Measurements from ENCODE around the gene IKBIP.
"Not testable (repeated sequence)": the region's sequence is repeated elsewhere in the genome, so short reads cannot be mapped to it uniquely, and the experiment has no call there.

Gene IKBIP

DNA sequence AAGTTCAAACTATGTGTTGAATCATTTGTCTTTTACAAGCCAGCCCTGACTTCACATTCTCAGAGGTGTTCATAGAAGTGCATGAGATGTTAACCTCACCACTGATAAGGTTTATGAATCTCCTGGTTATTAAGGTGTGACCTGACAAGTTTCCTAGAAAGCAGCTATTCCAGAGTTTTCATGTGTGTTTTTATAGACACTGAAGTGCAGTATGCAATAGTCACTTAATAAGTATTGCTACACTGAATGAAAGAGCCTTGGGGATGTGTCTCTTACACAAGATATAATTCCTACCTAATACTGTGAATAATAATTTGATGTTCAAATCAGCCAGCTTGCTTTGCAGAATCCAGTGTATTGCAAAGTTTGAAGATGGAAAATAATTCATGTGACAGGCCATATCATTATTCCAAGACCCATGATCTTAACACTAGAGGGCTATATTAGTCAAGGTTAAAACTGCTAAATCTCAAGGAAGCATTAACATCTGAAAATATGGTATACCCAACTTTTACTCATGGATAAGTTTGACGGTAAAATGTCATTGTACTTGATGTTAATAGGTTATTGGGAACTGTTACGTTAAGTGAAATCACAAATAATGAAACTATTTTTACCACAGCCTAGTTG is 38.1 kb downstream of the IKBIP start:
- TF ChIP-seq, protein P1, sequence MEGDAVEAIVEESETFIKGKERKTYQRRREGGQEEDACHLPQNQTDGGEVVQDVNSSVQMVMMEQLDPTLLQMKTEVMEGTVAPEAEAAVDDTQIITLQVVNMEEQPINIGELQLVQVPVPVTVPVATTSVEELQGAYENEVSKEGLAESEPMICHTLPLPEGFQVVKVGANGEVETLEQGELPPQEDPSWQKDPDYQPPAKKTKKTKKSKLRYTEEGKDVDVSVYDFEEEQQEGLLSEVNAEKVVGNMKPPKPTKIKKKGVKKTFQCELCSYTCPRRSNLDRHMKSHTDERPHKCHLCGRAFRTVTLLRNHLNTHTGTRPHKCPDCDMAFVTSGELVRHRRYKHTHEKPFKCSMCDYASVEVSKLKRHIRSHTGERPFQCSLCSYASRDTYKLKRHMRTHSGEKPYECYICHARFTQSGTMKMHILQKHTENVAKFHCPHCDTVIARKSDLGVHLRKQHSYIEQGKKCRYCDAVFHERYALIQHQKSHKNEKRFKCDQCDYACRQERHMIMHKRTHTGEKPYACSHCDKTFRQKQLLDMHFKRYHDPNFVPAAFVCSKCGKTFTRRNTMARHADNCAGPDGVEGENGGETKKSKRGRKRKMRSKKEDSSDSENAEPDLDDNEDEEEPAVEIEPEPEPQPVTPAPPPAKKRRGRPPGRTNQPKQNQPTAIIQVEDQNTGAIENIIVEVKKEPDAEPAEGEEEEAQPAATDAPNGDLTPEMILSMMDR (conservative IDR thresholded peaks at IDR 0.05; ENCODE audit: control insufficient read depth, insufficient read depth, low read depth, low read length): peak; percentile 3
- H3K4me3 ChIP-seq (ENCODE audit: control insufficient read depth, low read depth, low read length): no peak overlapping the region
- DNase-seq (ENCODE audit: low read depth): peak; percentile 12

GRCh38 chr12:98601924-98602323 is 42.7 kb downstream of the IKBIP start:
- no peak overlapping the region for H3K4me3 ChIP-seq (ENCODE audit: control insufficient read depth, low read depth, low read length)
- TF ChIP-seq, protein P1 (conservative IDR thresholded peaks at IDR 0.05; ENCODE audit: control insufficient read depth, insufficient read depth, low read depth, low read length): no peak
- DNase-seq (ENCODE audit: low read depth): no peak

DNA sequence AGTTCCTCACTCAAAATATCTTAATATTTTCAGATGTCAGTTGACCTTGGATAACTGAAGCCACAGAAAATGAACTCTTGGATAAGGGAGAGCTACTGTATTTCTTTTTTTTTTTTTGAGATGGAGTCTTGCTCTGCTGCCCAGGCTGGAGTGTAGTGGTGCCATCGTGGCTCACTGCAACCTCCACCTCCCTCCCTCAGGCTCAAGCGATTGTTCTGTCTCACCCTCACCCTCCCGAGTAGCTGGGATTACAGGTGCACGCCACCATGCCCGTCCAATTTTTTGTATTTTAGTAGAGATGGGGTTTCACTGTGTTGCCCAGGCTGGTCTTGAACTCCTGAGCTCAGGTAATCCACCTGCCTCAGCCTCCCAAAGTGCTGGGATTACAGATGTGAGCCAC is 47.3 kb downstream of the IKBIP start:
- H3K4me3 ChIP-seq (ENCODE audit: control insufficient read depth, low read depth, low read length); DNase-seq (ENCODE audit: low read depth): not testable (repeated sequence)

DNA sequence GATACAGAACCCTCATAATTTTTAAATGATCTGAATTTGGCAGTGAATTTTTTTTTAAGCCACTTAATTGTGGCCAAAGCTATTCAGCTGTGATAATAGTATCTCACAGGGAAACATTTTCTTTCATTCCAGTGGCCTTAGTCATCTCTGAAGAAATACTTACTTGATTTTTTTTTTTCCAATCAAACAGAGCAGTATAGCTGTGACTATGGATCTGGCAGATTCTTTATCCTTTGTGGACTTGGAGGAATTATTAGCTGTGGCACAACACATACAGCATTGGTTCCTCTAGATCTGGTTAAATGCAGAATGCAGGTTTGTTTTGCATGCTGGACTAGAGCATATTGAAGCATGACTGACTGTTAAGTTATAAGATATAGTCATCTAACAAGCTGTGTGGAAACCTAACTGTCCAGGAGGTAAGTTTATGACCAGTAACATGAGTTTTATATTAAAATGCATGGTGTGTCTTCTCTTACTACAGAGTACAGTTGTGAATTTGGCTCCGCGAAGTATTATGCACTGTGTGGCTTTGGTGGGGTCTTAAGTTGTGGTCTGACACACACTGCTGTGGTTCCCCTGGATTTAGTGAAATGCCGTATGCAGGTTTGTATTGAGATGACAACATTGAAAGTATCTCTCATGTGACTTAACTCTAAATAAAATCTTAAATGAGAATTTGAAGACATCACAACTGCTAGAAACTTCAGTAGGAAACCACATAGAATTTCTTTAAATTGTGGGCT is 49.2 kb downstream of the IKBIP start:
- TF ChIP-seq, protein P1 (conservative IDR thresholded peaks at IDR 0.05; ENCODE audit: control insufficient read depth, insufficient read depth, low read depth, low read length): no peak
- H3K4me3 ChIP-seq (ENCODE audit: control insufficient read depth, low read depth, low read length): peak overlapping the region; percentile 99
- peak; percentile 70 for DNase-seq (ENCODE audit: low read depth)

DNA sequence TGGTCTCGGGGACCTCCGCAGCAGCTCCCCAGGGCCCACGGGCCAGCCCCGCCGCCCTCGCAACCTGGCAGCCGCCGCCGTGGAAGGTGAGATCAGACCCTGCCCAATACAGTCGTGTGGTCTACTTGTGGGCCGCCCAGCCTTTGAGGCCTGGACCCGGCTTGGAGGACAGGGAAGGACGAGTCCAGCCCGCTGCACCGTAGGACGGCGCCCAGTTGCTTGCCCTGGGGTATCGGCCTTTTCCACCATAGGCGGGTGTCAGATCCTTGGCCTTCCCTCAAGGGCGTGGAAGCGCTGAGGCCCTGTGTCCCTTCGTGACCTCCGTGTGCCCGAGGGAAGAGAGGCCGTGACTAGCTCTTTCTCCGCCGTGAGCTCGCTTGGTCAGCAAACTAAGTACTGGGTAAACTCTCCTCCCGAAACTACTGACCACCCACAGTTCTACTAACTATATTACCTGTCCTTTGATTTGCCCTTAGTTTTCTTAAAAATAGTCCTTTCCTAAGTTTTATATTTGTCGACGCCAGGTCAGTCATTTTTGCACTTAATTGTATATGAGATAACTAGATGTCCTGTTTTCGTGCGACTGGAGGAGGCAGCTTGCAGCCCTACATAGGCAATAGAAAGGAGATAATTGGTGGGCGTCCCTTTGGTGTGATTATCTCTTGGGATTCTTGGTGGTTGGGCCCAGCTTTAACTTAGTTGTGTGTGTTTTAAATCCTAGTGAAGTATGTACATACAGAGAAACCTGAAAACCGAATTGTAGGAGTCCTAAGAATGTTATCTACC is 50.3 kb downstream of the IKBIP start:
- no peak for DNase-seq (ENCODE audit: low read depth)
- H3K4me3 ChIP-seq (ENCODE audit: control insufficient read depth, low read depth, low read length): peak overlapping the region; percentile 99
- TF ChIP-seq, protein P1 (conservative IDR thresholded peaks at IDR 0.05; ENCODE audit: control insufficient read depth, insufficient read depth, low read depth, low read length): no peak

DNA sequence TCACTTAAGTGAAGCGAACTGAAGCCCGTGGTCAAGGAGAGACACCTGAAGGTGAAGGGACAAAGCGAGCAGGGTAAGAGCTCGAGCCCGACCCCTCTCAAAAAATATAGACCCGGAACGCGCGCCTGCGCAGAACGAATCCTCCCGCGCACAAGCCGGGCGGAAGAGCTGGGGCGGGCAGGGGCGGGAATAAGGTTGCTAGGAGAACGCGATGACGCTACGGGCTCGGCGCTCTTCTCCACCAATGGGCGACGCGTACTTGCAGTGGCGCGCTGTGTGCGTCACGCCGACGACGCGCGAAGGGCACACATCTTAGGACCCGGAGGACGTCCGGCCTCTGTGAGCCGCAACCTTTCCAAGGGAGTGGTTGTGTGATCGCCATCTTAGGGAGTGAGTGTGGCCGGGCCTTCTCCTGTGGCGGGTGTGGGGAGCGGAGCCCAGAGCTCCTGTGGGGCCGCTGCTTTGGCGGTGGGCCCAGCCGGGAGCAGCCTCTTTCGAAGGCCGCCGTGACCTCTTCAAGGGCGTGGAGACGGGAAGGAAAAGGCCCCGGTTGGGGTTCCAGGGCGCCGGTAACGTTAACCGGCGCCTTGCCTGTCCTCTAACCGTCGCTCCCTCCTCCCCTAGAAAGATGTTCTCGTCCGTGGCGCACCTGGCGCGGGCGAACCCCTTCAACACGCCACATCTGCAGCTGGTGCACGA is 51.1 kb downstream of the IKBIP start, which contains the start of gene SLC25A3:
TSS of gene SLC25A3 (plus strand) at position 336 of the 699 bp plus-strand sequence. CDS start at position 629, 293 bp downstream.
- TF ChIP-seq, protein P1 (conservative IDR thresholded peaks at IDR 0.05; ENCODE audit: control insufficient read depth, insufficient read depth, low read depth, low read length): no peak
- peak within 1 kb of the TSS; percentile 99 for H3K4me3 ChIP-seq (ENCODE audit: control insufficient read depth, low read depth, low read length)
- peak; percentile 98 for DNase-seq (ENCODE audit: low read depth)

All from fibroblast of mammary gland (primary cell).